AG20443 (cell line): ENCODE measurements around the gene RNF26.
A peak's percentile ranks its signal among the peaks of the same experiment; 100 is the strongest.
"Not testable (repeated sequence)": the region's sequence is repeated elsewhere in the genome, so short reads cannot be mapped to it uniquely, and the experiment has no call there.

Experiments used
- DNase-seq: peaks from one replicate; pipeline ENCODE4 v3.0.0; 2012; ENCODE audit warnings: low spot score, mixed read lengths

Gene RNF26

DNA sequence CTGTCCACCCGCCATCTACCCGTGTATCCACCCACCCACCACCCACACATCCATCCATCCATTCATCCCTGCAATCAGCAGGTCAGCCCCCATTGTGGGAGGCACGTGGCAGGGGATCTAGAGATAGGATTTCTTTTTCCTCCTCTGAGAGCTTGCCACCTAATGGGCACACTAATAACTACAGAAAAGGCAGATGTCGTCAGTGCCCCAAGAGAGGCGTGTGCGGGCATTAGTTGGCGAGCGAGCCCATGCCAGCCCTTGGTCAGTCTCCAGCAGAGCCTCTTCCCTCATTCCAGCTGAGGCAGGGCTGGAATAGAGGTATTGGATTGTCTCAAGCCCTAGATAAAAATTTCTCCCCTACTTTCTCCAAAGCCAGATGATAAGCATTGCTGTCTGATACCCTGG is 37.5 kb downstream of the RNF26 start:
- DNase-seq, result no peak

GRCh38 chr11:119372260-119373058 is 38.1 kb downstream of the RNF26 start:
- no peak for DNase-seq

DNA sequence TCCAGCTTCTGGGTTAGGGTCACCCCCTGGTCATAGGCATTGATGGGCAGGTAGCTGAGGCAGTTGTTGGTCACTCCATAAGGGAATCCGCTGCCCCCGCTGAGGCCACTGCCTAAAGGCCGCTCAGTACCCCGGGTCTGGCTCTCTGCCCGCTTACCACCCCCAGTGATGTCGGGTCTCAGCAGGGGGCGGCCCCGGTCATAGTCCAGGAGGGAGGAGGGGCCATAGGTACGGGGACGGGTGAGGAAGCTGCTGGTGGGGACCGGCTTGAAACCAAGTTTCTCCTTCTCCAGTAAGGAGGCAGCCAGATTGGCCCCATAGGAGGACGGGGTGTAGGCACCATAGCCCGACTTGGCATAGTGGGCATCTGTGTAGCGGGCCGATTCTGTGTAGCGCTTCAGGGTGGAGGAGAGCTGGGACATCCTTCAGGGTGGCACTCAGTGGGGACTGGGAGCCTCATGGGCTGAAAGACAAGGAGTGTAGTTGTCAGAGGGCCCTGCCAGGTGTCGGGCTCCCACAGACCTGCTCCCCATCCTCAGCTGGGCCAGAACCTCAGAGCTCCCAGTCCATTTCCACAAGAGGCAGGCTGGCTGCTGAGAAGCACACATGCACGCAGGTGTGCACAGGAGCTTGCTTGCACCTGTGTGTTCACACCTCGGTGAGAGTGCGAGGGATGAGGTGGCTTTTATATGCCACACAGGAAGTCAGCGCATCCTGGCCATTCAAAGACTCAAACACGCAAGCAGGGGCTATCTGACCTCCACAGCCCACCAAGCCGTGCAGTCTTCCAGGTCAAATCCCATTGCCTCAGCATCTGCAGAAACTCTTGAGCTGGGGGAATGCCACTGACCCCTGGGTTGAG is 39.0 kb downstream of the RNF26 start:
- DNase-seq, result no peak

DNA sequence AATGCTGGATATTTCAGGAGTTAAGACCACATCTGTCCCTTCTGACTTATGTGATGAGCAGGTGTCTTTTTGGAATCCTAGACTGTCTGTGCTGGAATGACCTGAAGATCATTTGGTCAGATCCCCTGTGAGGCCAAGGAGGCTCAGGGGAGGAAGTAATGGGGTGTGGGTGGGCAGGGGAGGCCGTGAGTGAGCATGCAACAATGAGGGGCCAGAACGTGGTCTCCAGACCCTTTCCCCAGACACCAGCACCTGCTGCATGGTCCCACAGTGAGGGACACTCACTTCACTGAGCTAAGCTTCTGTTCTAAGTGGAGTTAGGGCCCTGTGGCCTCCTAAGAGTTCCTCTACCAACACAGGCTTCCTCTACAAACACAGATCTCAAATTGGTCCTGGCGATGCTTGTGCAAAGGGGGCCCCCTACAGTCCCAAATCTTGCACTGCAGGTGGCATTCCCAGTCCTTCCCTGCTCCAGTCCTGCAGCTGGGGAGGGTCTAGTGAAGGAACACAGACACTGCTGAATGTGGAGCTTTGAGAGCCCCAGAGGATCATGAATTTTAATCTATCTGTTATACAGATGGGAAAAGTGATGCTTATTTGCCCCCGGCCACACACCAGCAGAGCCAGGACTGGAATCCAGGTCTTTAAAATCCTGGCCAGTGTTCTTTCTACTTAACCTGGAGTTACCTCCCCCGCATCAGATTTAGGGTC is 39.7 kb downstream of the RNF26 start:
- DNase-seq, result peak; percentile 80

DNA sequence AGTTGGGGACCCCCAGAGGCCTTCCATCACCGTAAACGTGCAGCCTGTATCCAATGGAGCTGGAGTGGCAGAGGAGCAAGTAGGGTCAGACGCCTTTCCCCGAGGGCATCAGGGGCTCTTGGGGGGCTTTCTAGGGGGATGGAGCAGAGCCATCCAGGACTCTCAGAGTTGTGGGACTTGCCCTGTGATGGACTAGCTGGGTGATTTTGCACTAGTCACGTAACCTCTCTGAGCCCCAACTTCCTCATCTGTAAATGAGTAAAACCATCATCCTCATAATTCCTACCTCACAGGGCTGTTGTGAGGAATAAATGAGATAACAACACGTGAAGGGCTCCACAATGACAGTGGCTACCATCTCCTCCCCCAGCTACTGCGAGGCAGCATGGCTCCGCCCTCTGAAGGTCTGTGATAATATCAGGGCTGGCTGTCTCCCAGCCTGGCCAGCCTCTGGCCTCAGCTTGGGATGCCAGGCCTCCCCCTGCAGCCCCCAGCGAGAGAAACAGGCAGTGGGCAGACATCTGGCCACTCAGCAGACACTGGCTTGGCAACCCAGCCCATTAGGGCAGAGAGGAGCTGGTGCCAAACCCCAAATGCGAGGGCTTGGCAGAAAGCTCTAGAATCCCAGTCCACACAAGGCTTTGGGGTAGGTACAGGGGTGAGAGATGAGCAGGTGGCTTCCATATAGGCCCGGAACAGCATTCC is 40.5 kb downstream of the RNF26 start:
- DNase-seq, result no peak

DNA sequence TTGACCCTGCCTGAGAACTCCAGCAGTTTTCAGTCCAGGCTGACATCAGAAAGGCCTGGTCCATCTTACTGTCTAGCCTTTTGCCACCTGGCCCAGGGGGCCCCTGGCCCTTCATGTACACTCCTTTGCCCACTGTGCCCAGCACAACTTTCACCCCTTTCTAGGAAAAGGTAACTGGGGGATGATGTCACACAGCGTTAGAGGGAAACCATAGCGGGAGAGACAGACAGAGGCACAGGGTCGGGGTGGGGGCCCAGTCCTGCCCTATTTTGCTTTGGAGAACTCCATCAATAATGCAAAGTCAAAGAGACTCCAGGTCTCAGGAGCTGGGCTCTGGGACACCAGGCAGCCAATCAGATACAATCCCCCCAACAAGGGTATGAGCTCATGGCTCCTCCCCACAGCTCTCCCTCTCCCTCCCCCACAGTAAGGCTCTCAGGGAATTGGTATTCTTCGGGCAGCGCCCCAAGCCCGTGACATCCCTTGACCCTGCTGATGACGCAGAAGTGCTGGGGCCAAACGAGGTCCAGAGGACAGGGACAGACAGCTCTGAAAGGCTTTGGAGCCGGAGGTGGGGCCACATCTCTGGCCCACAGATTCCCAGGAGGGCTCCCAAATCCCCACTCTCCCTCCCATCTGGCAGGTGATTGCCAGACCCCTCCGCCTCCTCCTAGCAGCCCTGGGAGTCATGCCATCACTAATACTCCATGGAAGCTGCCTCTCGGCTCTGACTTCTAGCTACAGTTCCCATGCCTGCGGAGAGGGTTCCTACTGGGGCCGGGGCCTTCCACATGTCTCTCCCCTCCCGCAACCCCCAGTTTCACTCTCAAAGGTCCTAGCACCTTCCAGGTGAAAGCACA is 41.2 kb downstream of the RNF26 start:
- peak; percentile 77 for DNase-seq

DNA sequence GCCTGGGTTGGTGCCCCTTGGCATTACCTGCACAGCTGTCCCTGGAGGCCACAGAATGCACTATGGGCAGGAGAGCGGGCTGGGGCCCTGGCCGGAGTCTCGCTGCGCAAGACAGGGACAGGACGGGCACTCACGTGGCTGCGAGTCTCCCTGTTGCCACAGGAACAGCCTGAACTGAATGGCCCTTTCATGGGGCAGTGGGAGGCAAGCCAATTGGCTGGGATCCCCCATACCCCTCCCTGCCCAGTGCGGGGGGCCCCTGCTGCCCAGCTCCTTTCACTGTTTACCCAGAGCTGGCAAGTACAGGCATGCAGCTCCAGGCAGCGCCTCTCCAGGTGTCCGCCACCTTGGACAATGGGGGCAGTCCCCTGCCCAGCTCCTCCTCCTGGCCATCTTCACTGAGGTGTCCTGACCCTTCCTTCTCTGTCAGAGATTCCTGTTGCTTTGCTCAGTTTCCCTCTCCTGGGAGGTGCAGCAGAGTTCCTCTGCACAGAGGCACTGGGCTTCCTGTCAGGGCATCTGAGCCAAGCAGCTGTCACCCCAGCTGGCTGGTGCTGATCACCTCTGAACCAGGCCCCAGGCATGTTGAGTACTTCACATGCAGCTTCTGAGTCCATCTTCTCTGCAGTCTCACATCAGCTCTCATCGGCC is 42.0 kb downstream of the RNF26 start:
- no peak for DNase-seq

- no peak for DNase-seq
These were observed 43.0 kb downstream of the RNF26 start for GRCh38 chr11:119377112-119377901.

DNA sequence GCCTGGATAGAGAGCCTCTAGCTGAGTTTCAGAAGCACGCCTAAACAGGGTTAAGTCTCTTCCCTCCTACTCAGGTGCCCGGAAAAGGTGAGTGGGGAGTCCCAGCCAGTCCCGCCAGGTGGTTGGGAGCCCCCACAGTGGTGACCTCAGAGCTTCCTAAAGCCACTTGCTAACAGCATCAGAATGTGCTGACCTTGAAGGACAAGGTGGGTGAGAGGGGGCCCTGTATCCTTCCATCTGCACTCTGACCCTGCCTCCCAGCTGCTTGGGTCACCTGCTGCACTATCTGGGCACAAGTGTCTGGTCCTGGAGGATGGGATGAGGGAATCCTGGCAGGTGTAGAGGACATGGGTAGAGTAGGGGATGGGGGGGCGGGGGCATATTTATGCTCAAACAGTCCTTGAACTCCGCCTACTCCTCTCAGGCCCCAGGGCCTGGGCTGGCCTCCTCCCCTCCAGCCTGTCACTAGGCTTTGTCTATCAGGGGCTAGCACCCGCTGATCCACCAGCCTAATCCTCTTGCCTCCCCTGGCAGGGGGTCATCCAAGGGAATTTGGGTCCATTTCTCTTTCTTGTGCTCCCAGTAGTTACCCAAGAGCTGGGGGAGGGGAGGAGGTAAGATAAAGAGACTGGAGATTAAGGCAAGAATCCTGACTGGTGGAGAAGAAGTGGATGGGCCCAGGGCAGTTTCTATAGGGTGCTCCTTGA is 43.8 kb downstream of the RNF26 start:
- no peak for DNase-seq

- DNase-seq, result no peak
These were observed 44.6 kb downstream of the RNF26 start for GRCh38 chr11:119378851-119379465.

GRCh38 chr11:119380160-119380826 is 46.0 kb downstream of the RNF26 start:
- no peak for DNase-seq

DNA sequence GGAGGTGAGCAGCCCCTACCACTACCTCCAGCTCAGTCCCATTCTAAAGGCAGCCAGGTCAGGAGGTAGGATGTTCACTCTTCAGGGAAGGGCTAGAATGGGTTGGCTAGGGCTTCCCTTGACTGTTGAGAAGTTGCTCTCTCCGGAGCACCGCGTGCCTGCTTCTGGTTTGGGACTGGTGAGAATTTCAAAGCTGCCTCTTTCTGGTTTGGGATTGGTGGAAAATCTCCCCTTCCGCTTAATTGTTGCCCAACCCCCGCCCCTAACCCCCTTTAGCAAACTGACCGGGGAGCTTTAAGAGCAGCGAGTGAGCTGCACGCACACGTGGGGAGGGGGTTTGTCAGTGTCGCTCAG is 46.5 kb downstream of the RNF26 start:
- no peak for DNase-seq

DNA sequence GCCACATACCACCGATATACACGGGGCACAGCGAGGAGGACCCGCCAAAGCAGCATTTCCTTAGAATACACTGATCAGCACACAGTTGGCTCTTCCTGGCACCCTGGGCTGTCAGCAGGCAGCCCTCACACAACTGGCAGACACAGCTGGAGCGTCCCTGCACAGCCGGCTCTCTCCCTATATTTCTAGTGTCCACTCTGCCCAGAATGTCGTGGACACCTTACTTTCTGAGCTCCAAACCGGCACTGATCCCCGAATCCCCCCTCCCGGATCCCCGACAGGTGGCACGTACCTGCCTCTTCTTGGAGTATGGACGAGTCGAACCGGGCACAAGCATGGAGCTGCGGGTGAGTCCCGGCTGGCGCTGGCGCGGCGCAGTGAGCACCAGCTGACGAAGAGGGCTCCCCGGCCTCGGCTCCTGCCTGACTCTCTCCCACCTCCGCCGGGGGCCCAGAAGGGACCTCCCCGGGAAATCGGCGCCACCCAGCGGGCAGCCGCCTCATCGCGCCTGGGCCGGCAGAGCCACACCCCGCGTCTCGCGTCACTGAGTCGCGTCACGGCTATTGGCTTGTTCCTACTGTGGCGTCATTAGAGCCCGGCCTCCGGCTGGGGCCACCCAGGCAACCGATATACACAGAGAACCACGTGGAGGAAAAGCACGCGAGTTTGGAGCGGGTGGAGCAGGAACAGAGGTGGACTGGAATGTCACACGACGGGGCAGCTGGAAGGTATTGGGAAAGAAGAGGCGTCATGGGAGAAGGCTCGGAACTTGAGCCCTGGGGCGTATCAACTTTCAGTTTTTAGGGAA is 47.1 kb downstream of the RNF26 start, which contains the start of gene USP2:
Gene USP2 (minus strand): TSS at position 510 of the 808 bp plus-strand sequence. CDS start 8,210 bp downstream, outside the sequence.
- peak; percentile 97 for DNase-seq

GRCh38 chr11:119382101-119382500 is 47.8 kb downstream of the RNF26 start:
- no peak for DNase-seq

DNA sequence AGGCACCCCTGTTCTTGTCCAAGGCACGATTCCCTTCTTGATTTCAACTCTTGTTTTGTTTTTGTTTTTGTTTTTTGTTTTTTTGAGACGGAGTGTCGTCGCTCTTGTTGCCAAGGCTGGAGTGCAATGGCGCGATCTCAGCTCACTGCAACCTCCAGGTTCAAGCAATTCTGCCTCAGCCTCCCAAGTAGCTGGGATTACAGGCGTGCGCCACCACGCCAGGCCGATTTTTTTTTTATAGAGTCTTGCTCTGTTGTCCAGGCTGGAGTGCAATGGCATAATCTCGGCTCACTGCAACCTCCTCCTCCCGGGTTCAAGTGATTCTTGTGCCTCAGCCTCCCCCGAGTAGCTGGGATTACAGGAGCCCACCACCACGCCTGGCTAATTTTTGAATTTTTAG is 48.2 kb downstream of the RNF26 start:
- DNase-seq, result not testable (repeated sequence)

DNA sequence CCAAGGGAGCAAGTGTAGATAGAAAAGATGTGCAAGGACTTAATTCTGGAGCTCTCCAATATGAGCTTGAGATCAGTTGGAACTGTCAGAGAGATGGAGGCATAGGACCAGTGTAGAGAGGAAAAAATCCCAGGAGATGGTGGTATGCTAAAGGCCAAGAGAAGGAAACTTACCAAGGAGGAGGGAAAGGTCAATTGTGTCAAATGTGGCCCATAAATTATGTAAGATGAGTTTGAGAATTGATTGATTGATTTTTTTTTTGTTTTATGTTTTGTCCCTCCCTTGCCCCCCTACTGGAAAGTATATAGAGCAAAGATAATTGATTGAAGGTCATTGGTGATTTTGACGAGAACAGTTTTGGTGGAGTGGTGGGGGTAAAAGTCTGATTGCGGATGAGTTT is 50.0 kb downstream of the RNF26 start:
- DNase-seq, result no peak
